Keratinocyte (primary cell): ENCODE data around the gene PNKP. TPM values are rescaled to one million over a fixed set of nuclear protein-coding genes. Genes with fewer than 3 reads are reported as not detected.

Source experiments
- DNase-seq: peaks from one replicate; pipeline ENCODE4 v3.0.0-alpha.2; 2011; ENCODE audit warnings: low read depth, missing footprints, low spot score
- FAIRE-seq: peaks from 2 replicates; lab custom pipeline; 2011; peaks lifted over from hg19 to GRCh38; lab: Jason Lieb, UNC
- H2AFZ ChIP-seq: 2 replicates; pipeline ENCODE4 v1.6.0; 2012; ENCODE audit warnings: low read length, control low read depth, inconsistent platforms; ENCODE audit not compliant: control insufficient read depth
- H3K27ac ChIP-seq: 2 replicates; pipeline ENCODE4 v1.5.1; 2011; ENCODE audit warnings: low read length; ENCODE audit not compliant: control insufficient read depth, insufficient read depth
- H3K27me3 ChIP-seq: 3 replicates; pipeline ENCODE4 v1.6.0; 2011; ENCODE audit warnings: low read length; ENCODE audit not compliant: control insufficient read depth, insufficient read depth; ENCODE audit errors: extremely low read depth
- H3K36me3 ChIP-seq, 2 experiments: 2 replicates in 1 of 2; 3 replicates in 1 of 2; pipeline ENCODE4 v1.5.1; 2011; ENCODE audit warnings: low read length in 2 of 2, mild to moderate bottlenecking in 1 of 2; ENCODE audit not compliant: control insufficient read depth in 2 of 2, insufficient read depth in 2 of 2; ENCODE audit errors: extremely low read depth in 1 of 2
- H3K4me1 ChIP-seq: 3 replicates; pipeline ENCODE4 v1.5.1; 2011; ENCODE audit warnings: low read length; ENCODE audit not compliant: control insufficient read depth, insufficient read depth; ENCODE audit errors: extremely low read depth
- H3K4me2 ChIP-seq: 3 replicates; pipeline ENCODE4 v1.6.0; 2011; ENCODE audit warnings: low read depth, low read length; ENCODE audit not compliant: control insufficient read depth, insufficient read depth; ENCODE audit errors: extremely low read depth
- H3K4me3 ChIP-seq, 3 experiments: fragments of 200-600 bp in 1 of 3; sonication (generic) in 1 of 3; 2 replicates in 2 of 3; 3 replicates in 1 of 3; pipeline ENCODE4 v1.5.1; 2011 to 2016; ENCODE audit warnings: low read length in 3 of 3, mild to moderate bottlenecking in 3 of 3, control low read depth in 2 of 3, inconsistent platforms in 1 of 3, low read depth in 1 of 3, mixed read lengths in 1 of 3, mixed run types in 1 of 3, moderate library complexity in 1 of 3; ENCODE audit not compliant: control insufficient read depth in 2 of 3, insufficient read depth in 2 of 3; ENCODE audit errors: extremely low read depth in 1 of 3
- H3K79me2 ChIP-seq: 2 replicates; pipeline ENCODE4 v1.6.0; 2012; ENCODE audit warnings: low read length; ENCODE audit not compliant: control insufficient read depth, insufficient read depth
- H3K9ac ChIP-seq: 3 replicates; pipeline ENCODE4 v1.6.0; 2011; ENCODE audit warnings: low read length; ENCODE audit not compliant: control insufficient read depth, insufficient read depth; ENCODE audit errors: extremely low read depth
- H3K9me1 ChIP-seq: 3 replicates; pipeline ENCODE4 v1.6.0; 2011; ENCODE audit warnings: low read length; ENCODE audit not compliant: control insufficient read depth, insufficient read depth; ENCODE audit errors: extremely low read depth
- H3K9me3 ChIP-seq: 2 replicates; pipeline ENCODE4 v1.5.1; 2012; ENCODE audit warnings: low read depth, low read length; ENCODE audit not compliant: control insufficient read depth
- H4K20me1 ChIP-seq: 3 replicates; pipeline ENCODE4 v1.6.0; 2011; ENCODE audit warnings: low read length; ENCODE audit not compliant: control insufficient read depth, insufficient read depth; ENCODE audit errors: extremely low read depth
- CTCF ChIP-seq, 3 experiments: IDR thresholded peaks in 1 of 3; conservative IDR thresholded peaks in 1 of 3; optimal IDR thresholded peaks in 1 of 3; 2 replicates in 2 of 3; 3 replicates in 1 of 3; pipeline versions ENCODE3 to v1.5.1; 2011; ENCODE audit warnings: low read length in 3 of 3, mild to moderate bottlenecking in 3 of 3, moderate library complexity in 2 of 3, control low read depth in 1 of 3, inconsistent platforms in 1 of 3; ENCODE audit not compliant: insufficient read depth in 2 of 3; ENCODE audit errors: extremely low read depth in 1 of 3
- EZH2 ChIP-seq: IDR thresholded peaks from one replicate; pipeline ENCODE4 v1.6.1; 2012; ENCODE audit warnings: inconsistent platforms, mild to moderate bottlenecking, low read length, moderate library complexity
- dilution Hi-C: fragments of 300-500 bp; cut with MboI; formaldehyde crosslinking; loops from one replicate; pipeline ENCODE4 v1.7.0; 2020; ENCODE audit warnings: low sequenced_read_pairs; ENCODE audit not compliant: extremely low pct_ligation_motif_present
- polyA plus RNA-seq, 5 experiments: library from polyadenylated mRNA; depleted of rRNA in 3 of 5; stranded (reverse) in 3 of 5; stranded (forward) in 1 of 5; unstranded in 1 of 5; fragments of >200 nt; gene quantifications; 1 replicate in 1 of 5; 2 replicates in 3 of 5; 3 replicates in 1 of 5; pipeline versions ENCODE4 v1.2.1 to v1.2.3, GENCODE V29; 2011 to 2012; ENCODE audit warnings: missing spikeins in 2 of 5, low read depth in 1 of 5, low replicate concordance in 1 of 5

Gene PNKP
- polyA plus RNA-seq, 1 donor (not counting 4 experiments of a cell fraction or from before 2014, with no cell fraction given): 19.3 TPM

GRCh38 chr19:49881672-49882394 lies 14.5 kb upstream of the PNKP start:
- Histone ChIP-seq H3K79me2 (peaks cover 9% of the 10 kb centered on the region), H3K4me2 (no peak overlapping the region), H3K9ac (no peak overlapping the region), H4K20me1 (no peaks in the 10 kb centered on the region), H3K9me1 (no peaks in the 10 kb centered on the region), H3K36me3 (peaks cover 31 to 34% of the 10 kb centered on the region in 2 experiments), H3K4me1 (peaks cover 13% of the 10 kb centered on the region), H3K27ac (no peak overlapping the region), H2AFZ (no peak overlapping the region), H3K27me3 (no peaks in the 10 kb centered on the region), H3K9me3 (peaks cover 4% of the 10 kb centered on the region), H3K4me3 (no peak overlapping the region)
- FAIRE-seq (no peak), DNase-seq (no peak)
- TF ChIP-seq CTCF (optimal IDR thresholded peaks at IDR 0.05 in 1 of 3, IDR thresholded peaks at IDR 0.05 in 1 of 3, conservative IDR thresholded peaks at IDR 0.05 in 1 of 3; ENCODE audit: extremely low read depth in 1 of 3, insufficient read depth in 2 of 3, low read length in 3 of 3): no peak
- TF ChIP-seq EZH2: no peak
- dilution Hi-C loops: no loop called here

GRCh38 chr19:49881186-49881585 lies 13.8 kb upstream of the PNKP start:
- H3K9ac ChIP-seq: no peak overlapping the region
- H3K79me2 ChIP-seq: peaks cover 11% of the 10 kb centered on the region
- H3K9me3 ChIP-seq: peaks cover 4% of the 10 kb centered on the region
- no peak overlapping the region for H2AFZ ChIP-seq
- dilution Hi-C loops: no loop called here
- FAIRE-seq: no peak
- H3K36me3 ChIP-seq: peaks cover 31 to 34% of the 10 kb centered on the region in 2 experiments
- no peaks in the 10 kb centered on the region for H3K9me1 ChIP-seq
- H3K27me3 ChIP-seq: no peaks in the 10 kb centered on the region
- no peak overlapping the region for H3K27ac ChIP-seq
- H3K4me2 ChIP-seq: no peak overlapping the region
- no peak for DNase-seq
- H4K20me1 ChIP-seq: no peaks in the 10 kb centered on the region
- H3K4me1 ChIP-seq: peaks cover 13% of the 10 kb centered on the region
- TF ChIP-seq EZH2: no peak
- no peak for TF ChIP-seq CTCF (optimal IDR thresholded peaks at IDR 0.05 in 1 of 3, IDR thresholded peaks at IDR 0.05 in 1 of 3, conservative IDR thresholded peaks at IDR 0.05 in 1 of 3; ENCODE audit: extremely low read depth in 1 of 3, insufficient read depth in 2 of 3, low read length in 3 of 3)
- H3K4me3 ChIP-seq: no peak overlapping the region
